ENCODE data around the gene APOBEC3A.
"Not testable (repeated sequence)": the region's sequence is repeated elsewhere in the genome, so short reads cannot be mapped to it uniquely, and the experiment has no call there.

Gene APOBEC3A

DNA sequence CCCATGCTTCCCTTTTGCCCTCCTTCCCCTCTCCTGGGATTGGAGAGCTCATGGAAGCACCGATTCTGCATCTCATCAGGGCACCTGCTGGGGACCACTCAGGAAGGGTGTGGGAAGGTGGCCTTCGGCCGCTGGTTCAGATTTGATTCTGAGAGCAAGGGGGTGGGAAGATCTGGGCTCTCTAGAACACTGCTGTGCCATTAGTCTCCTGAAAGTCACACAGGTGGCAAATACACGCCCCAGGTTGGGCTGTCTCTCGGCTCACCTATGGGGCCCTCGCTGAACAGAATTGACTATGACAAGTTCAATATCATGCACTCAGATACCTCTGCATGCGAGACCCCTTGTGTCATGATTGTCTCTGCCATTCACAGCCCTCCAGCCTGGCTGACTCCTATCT is 12.8 kb upstream of the APOBEC3A start:
- ChIA-PET POLR2A (no interaction called here), CTCF (no interaction called here)
- TF ChIP-seq, protein P1, sequence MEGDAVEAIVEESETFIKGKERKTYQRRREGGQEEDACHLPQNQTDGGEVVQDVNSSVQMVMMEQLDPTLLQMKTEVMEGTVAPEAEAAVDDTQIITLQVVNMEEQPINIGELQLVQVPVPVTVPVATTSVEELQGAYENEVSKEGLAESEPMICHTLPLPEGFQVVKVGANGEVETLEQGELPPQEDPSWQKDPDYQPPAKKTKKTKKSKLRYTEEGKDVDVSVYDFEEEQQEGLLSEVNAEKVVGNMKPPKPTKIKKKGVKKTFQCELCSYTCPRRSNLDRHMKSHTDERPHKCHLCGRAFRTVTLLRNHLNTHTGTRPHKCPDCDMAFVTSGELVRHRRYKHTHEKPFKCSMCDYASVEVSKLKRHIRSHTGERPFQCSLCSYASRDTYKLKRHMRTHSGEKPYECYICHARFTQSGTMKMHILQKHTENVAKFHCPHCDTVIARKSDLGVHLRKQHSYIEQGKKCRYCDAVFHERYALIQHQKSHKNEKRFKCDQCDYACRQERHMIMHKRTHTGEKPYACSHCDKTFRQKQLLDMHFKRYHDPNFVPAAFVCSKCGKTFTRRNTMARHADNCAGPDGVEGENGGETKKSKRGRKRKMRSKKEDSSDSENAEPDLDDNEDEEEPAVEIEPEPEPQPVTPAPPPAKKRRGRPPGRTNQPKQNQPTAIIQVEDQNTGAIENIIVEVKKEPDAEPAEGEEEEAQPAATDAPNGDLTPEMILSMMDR (IDR thresholded peaks at IDR 0.05; ENCODE audit: insufficient read depth, low read length, missing control alignments) = no peak
- no peak for DNase-seq (ENCODE audit: low read depth, low spot score)
- no peak overlapping the region for H3K4me3 ChIP-seq (ENCODE audit: low read depth, low read length)

DNA sequence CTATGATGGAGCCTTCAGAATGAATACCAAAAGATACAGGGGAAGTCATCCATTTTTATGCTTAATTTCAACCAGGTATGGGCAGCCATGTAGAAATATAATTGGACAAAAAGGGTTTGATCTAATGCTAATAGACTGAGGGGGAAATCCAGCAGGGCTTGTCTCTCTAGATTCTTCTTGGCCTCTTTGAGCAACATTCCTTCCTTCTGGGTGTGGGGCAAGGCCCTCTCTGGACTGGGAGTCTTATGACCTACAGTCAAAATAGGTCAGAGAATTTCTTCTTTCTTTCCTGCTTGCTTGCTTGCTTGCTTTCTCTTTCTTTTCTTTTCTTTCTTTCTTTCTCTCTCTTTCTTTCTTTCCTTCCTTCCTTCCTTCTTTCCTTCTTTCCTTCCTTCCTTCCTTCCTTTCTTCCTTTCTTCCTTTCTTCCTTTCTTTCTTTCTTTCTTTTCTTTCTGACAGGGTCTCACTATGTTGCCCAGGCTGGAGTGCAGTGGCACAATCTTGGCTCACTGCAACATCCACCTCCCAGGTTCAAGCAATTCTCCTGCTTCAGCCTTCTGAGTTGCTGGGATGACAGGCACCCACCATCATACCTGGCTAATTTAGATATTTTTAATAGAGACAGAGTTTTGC is 11.6 kb upstream of the APOBEC3A start:
- POLR2A ChIA-PET; DNase-seq (ENCODE audit: low read depth, low spot score); CTCF ChIA-PET; H3K4me3 ChIP-seq (ENCODE audit: low read depth, low read length): not testable (repeated sequence)

DNA sequence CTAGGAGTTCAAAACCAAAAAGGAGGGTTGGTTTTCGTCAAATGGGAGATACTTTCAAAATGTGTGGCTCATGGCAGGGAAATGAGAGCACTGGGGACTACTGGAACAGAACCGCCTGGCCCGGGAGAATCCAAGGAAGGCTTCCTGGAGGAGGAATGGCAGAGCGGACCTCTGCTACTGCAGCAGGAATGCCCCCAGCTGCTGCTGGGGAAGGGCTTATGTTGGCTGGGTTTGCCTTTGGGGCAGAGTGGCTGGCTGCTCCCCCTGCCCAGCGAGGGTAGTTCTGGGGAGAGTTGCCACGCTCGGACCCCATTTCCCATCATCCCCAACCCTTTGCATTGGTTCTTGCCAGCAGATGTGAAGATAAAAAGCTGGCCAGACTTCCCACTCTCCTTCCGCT is 10.6 kb upstream of the APOBEC3A start:
- no peak for DNase-seq (ENCODE audit: low read depth, low spot score)
- no peak overlapping the region for H3K4me3 ChIP-seq (ENCODE audit: low read depth, low read length)
- CTCF ChIA-PET = no interaction called here
- POLR2A ChIA-PET = no interaction called here
- TF ChIP-seq, protein P1 (IDR thresholded peaks at IDR 0.05; ENCODE audit: insufficient read depth, low read length, missing control alignments) = no peak

DNA sequence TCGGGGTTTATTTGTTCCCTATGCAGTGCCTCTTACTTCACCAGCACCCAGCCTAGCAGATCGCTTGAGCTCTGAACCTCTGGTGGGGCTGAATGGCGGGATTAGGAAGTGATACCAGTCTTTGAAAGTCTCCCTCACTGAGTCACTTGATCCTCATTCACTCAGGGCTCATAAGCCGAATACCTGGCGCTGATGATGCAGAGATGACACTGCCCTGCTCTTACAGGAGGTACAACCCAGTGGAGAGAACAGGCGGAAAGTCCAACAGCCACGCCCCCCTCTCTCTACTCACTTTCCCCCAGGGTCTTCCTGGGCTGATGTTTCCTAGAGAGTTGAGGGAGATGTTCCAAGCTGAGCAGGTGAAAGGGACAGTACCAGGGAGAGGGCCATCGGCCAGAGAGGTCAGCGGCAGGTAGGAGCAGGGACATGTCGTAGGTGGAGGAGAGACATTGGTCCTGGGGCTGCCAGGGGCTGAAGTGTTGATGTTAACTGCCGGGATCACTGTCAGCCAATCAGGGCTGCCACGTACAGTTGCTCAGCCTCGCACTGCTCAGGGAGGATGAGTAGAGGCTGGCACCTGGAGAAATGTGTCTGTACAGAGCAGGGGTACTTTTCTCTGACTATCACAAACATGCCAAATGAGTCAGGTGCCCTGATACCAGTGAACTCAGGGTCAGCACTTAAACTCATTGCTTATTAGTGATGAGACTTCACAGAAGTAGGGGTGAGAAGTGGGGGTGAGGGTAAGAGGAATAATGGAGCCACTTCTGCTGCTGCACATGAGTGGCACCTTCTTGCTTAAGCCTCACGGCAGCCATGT is 9.9 kb upstream of the APOBEC3A start:
- ChIA-PET CTCF (interaction anchor here (0.6 kb wide), 1 partner anchor 489 kb away, joined by 3 read pairs; no protein-coding TSS in a partner anchor), POLR2A (no interaction called here)
- no peak for DNase-seq (ENCODE audit: low read depth, low spot score)
- TF ChIP-seq, protein P1 (IDR thresholded peaks at IDR 0.05; ENCODE audit: insufficient read depth, low read length, missing control alignments) = no peak
- H3K4me3 ChIP-seq (ENCODE audit: low read depth, low read length) = no peak overlapping the region

DNA sequence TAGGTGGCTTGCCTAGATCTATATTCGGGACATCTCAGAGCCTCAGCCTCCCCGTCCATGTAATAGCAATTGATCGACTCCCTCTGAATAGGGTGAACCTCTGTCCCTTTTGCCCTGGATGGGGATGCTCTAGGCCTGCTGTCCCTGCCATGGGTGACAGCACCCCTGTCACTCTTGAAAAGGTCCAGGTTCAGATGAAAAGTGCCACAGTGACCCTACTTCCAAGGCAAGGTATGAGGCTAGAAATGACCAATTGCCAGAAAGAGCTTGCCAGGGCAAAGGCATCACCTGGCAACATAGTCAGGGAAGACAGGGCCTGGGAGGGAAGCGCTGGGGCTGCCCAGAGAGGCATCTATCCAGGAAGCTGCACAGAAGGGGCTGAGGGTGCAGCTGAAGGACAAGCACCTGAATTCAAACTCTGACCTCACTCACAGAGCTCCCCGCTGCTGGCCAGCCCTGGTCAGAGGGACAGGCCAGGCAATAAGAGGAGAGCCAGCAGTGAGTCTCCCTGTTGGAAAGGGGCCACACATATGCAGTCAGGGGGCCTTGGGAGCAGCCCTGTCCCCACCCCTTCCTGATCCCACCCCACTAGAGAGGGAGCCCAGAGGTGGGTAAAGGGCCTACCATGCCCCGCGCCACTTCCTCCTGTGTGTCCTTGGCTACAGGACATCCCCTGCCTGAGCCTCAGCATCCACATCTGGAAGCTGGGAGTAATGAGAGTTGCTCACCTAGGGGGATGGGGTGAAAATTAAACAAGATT is 9.0 kb upstream of the APOBEC3A start:
- no peak for DNase-seq (ENCODE audit: low read depth, low spot score)
- CTCF ChIA-PET = interaction anchor here (0.6 kb wide), 1 partner anchor 488 kb away, joined by 3 read pairs; no protein-coding TSS in a partner anchor
- no peak overlapping the region for H3K4me3 ChIP-seq (ENCODE audit: low read depth, low read length)
- POLR2A ChIA-PET = no interaction called here
- TF ChIP-seq, protein P1 (IDR thresholded peaks at IDR 0.05; ENCODE audit: insufficient read depth, low read length, missing control alignments) = no peak

DNA sequence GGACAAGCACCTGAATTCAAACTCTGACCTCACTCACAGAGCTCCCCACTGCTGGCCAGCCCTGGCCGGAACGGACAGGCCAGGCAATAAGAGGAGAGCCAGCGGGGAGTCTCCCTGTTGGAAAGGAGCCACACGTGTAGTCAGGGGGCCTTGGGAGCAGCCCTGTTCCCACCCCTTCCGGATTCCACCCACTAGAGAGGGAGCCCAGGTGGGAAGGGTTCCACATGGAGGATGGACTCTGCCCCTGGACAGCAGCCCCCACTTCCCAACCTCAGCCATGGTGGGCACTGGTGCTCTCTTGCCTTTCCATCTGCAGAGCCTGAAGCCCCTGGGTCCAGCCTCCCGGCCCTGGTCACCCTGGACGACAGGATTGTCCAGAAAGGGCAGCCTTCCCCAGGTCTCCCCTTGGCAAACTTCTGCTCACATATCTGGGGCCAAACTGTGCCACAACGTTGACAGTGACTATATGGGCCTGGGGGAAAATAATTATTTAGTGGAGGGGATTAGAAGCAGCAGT is 7.5 kb upstream of the APOBEC3A start:
- DNase-seq (ENCODE audit: low read depth, low spot score) = no peak
- ChIA-PET POLR2A (no interaction called here), CTCF (interaction anchor here (0.7 kb wide), 1 partner anchor 16 kb away, joined by 3 read pairs; no protein-coding TSS in a partner anchor)
- H3K4me3 ChIP-seq (ENCODE audit: low read depth, low read length) = no peak overlapping the region
- TF ChIP-seq, protein P1 (IDR thresholded peaks at IDR 0.05; ENCODE audit: insufficient read depth, low read length, missing control alignments) = no peak

Data from AG04449 (cell line).